GM19467 (cell line): ENCODE results near the gene PGF.

Source experiments
- ATAC-seq: cut with Tn5 transposase; IDR thresholded peaks from one replicate; pipeline ENCODE4 v1.9.1; 2021; ENCODE audit warnings: mild to moderate bottlenecking, moderate library complexity; ENCODE audit not compliant: unreplicated experiment

PGF gene

DNA sequence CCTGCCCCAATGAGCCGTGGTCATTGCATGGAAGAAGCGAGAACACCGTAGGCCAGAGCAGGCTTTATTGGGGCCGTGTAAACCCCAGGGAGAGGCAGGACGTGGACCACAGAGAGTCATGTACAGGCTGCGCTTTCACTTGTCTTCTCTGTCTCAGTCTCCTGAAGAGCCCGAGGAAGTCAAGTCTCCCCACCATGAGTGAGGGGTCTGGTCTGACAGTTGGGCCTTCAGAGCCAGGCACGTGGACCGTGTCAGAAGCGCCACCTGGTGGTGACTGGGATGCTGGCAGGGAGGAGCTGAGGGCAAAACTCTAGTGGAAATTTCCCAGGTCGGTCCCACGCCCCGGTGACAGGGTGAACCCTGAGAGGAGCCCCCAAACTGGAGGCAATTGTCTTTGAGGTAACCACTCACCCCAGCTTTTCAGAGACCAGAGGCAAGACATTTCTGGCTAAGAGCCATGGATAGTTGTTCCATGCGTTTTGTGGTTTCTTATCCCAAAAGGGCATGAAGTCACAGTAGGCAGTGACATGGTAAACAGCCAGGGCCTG is 49.7 kb downstream of the PGF start:
- no peak for ATAC-seq

DNA sequence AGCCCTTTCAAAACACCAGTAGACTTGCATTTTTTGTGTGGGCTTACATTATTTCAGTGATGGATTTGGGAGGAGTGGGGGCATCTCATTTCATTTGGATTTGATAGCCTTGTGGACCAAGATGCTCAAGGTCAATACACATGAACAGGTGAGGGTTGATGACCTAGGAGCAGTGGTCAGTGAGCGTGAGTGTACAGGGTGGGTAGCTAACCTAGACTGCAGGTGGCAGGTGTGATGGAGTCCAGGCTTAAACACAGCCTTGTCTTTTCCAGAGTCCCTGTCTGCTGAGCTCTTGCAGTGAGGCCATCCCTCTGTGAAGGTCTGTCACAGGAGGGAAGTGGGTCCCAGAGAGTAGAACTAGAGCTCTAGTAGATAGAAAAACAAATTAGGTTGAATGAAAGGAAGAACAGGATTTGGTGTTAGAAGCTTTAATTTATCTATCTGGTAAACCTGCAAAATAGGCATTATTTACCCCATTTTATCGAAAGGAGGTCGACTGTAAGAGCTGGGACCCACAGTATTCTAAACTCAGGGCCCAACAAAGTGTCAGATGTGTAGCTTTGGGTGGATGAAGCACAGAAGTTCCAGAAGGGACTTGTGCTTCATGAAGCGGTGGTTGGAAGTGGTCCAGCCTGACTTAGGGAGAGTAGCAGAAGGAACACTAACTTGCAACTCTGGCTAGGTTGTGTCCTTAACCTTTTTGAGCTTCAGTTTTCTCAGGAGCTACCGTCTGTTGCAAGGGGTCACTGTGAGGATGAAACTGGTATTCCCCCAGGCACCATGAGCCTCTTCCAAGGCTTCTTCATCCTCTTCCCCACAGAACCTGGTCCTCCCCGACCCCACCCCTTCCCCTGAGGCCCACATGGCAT is 50.5 kb downstream of the PGF start:
- no peak for ATAC-seq

- no peak for ATAC-seq
Observed at GRCh38 chr14:74902941-74903705, 52.3 kb downstream of the PGF start.

- no peak for ATAC-seq
Observed at GRCh38 chr14:74898694-74899093, 56.7 kb downstream of the PGF start.

DNA sequence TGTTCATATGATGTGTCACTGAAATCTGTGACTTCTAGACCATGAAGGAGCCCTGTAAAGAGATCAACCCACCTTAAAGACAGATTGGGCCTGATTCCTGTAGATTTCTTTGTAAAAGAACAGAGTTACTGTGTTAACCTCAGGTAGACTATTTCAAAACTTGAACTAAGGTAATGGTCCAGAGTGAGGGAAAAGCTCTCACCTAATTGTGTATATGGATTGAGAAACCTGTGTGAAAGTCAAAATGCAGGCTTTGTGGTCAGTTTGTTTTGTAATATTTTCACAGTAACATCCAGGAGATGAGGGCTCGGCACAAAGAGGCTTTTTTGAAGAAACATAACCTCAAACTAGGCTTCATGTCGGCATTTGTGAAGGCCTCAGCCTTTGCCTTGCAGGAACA is 57.3 kb downstream of the PGF start:
- ATAC-seq = no peak

GRCh38 chr14:74897642-74898041 is 57.8 kb downstream of the PGF start:
- ATAC-seq = no peak

DNA sequence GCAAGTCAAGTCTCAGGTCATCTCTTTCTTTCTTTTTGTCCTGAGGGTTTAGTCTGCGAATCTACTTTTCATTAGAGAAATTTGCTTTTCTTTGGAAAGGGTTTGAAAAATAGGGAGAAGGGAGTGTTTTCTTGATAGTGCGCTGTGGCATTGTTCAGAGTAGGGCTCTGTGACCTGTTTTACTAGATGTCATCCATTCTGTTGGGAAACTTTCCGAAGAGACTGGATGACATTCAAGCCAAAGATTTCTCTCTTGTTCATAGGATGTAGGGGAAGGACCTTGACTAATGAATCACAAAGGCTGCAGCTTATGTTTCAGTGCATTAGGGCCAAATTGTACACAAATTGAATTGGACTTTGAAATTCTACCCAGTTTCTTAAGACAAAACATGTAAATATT is 59.0 kb downstream of the PGF start:
- ATAC-seq = no peak

GRCh38 chr14:74893614-74894091 is 61.7 kb downstream of the PGF start:
- no peak for ATAC-seq

DNA sequence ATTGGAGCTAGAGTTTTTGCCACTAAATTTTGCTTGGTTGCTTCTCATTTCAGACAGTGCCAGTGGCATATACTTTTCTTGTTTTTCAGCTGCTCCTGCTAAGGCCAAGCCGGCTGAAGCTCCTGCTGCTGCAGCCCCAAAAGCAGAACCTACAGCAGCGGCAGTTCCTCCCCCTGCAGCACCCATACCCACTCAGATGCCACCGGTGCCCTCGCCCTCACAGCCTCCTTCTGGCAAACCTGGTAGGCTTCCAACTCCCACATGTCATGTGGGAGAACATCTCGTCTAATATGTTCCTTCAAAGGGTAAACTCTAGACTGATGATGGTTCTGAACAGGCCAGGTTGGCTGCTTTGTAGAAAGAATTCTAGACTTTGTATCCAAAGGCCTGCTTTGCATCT is 62.7 kb downstream of the PGF start:
- no peak for ATAC-seq

DNA sequence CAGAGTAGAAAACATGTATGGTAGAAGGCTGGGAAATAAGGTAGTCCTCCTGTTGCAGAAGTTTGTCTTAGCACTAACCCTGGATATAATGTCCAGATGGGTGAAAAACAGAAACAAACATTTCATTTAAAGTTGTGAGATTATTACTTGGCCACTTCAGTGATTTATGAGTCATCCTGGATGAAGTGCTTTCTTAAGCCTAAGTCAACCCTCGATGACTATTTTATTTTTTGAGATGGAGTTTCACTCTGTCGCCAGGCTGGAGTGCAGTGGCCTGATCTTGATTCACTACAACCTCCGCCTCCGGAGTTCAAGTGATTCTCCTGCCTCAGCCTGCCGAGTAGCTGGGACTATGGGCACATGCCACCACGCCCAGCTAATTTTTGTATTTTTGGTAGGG is 63.5 kb downstream of the PGF start:
- ATAC-seq = no peak
